OCI-LY1 (cell line): ENCODE measurements around the gene CDC42EP2.

Source experiments
- CTCF ChIP-seq: fragments of 200-600 bp; sonication (generic), shearing (Covaris generic); IDR thresholded peaks from 2 replicates; pipeline ENCODE4 v1.5.1; 2017; ENCODE audit warnings: mild to moderate bottlenecking, antibody characterized with exemption, low read length, moderate library complexity, mixed read lengths
- EZH2 ChIP-seq: fragments of 200-600 bp; sonication (generic), shearing (Covaris generic); IDR thresholded peaks from 2 replicates; pipeline ENCODE4 v1.8.0; 2017; ENCODE audit warnings: borderline replicate concordance, mixed run types, mild to moderate bottlenecking, antibody characterized with exemption, low read length, moderate library complexity, mixed read lengths

GRCh38 chr11:65266210-65266609 is 48.5 kb upstream of the CDC42EP2 start:
- TF ChIP-seq CTCF: peak; percentile 65
- TF ChIP-seq EZH2: no peak
